C4-2B (cell line): ENCODE data around the gene AP4E1.

ENCODE experiments used
- CTCF ChIP-seq: fragments of 450-650 bp; conservative IDR thresholded peaks from 2 replicates; pipeline ENCODE4 v1.5.1; 2017; ENCODE audit warnings: mild to moderate bottlenecking
- ZFX ChIP-seq: fragments of 450-650 bp; IDR thresholded peaks from 2 replicates; pipeline ENCODE4 v1.6.1; 2017

GRCh38 chr15:51048308-51048707 is 139.8 kb downstream of the AP4E1 start:
- TF ChIP-seq CTCF, result no peak
- no peak for TF ChIP-seq ZFX
